ENCODE data around the gene NSA2.

- TF ChIP-seq, protein P1, sequence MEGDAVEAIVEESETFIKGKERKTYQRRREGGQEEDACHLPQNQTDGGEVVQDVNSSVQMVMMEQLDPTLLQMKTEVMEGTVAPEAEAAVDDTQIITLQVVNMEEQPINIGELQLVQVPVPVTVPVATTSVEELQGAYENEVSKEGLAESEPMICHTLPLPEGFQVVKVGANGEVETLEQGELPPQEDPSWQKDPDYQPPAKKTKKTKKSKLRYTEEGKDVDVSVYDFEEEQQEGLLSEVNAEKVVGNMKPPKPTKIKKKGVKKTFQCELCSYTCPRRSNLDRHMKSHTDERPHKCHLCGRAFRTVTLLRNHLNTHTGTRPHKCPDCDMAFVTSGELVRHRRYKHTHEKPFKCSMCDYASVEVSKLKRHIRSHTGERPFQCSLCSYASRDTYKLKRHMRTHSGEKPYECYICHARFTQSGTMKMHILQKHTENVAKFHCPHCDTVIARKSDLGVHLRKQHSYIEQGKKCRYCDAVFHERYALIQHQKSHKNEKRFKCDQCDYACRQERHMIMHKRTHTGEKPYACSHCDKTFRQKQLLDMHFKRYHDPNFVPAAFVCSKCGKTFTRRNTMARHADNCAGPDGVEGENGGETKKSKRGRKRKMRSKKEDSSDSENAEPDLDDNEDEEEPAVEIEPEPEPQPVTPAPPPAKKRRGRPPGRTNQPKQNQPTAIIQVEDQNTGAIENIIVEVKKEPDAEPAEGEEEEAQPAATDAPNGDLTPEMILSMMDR (IDR thresholded peaks at IDR 0.05 in 2 of 3, conservative IDR thresholded peaks at IDR 0.05 in 1 of 3; ENCODE audit: borderline replicate concordance in 1 of 3, insufficient read depth in 1 of 3, low read depth in 2 of 3, low read length in 2 of 3), result no peak
- TF ChIP-seq EZH2 (IDR thresholded peaks at IDR 0.05) (no peak), SIN3A (IDR thresholded peaks at IDR 0.05; ENCODE audit: low read depth) (no peak)
- TF ChIP-seq, protein P2, sequence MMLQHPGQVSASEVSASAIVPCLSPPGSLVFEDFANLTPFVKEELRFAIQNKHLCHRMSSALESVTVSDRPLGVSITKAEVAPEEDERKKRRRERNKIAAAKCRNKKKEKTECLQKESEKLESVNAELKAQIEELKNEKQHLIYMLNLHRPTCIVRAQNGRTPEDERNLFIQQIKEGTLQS (IDR thresholded peaks at IDR 0.05), result no peak
Observed at GRCh38 chr5:74767579-74767913, 497 bp downstream of the NSA2 start.

All from HCT116 (cell line).